A549 (cell line): ENCODE data around the gene ANKS1B.

Experiments used
- CTCF ChIP-seq: fragments of >200 bp; sonication (Bioruptor Twin); formaldehyde crosslinking; IDR thresholded peaks from 3 replicates; pipeline ENCODE4 v1.5.1; 2016
- EHMT2 ChIP-seq: fragments of 200-600 bp; sonication (generic); IDR thresholded peaks from 2 replicates; pipeline ENCODE4 v1.6.1; 2016; ENCODE audit warnings: antibody characterized with exemption, low read depth, mild to moderate bottlenecking, moderate library complexity
- HOXA7 ChIP-seq: fragments of 250-450 bp; sonication (Bioruptor Pico); IDR thresholded peaks from 2 replicates; pipeline ENCODE4 v1.5.0; 2020; ENCODE audit warnings: mild to moderate bottlenecking, moderate library complexity
- JUN ChIP-seq, 2 experiments: fragments of >200 bp; sonication (Bioruptor Twin); formaldehyde crosslinking; IDR thresholded peaks; 2 replicates in 1 of 2; 3 replicates in 1 of 2; pipeline ENCODE4 v1.6.1; 2016 to 2017
- KDM1A ChIP-seq: fragments of 200-600 bp; sonication (generic); IDR thresholded peaks from 2 replicates; pipeline ENCODE4 v1.6.1; 2016; ENCODE audit warnings: low read depth, mild to moderate bottlenecking
- POLR2AphosphoS2 ChIP-seq: conservative IDR thresholded peaks from 2 replicates; pipeline ENCODE4 v1.6.1; 2012; ENCODE audit warnings: low read length, improper control_type of control experiment, inconsistent platforms
- REST ChIP-seq: fragments of 200-600 bp; sonication (generic); IDR thresholded peaks from 2 replicates; pipeline ENCODE4 v1.6.1; 2016; ENCODE audit warnings: antibody characterized with exemption, mild to moderate bottlenecking, moderate library complexity
- RFX5 ChIP-seq: fragments of 450-650 bp; IDR thresholded peaks from 2 replicates; pipeline ENCODE4 v1.7.1; 2014; ENCODE audit warnings: antibody characterized with exemption, mild to moderate bottlenecking, moderate library complexity
- ZFP36 ChIP-seq: fragments of 450-650 bp; IDR thresholded peaks from 2 replicates; pipeline ENCODE4 v1.6.1; 2014; ENCODE audit warnings: borderline replicate concordance; ENCODE audit not compliant: partially characterized antibody
- TF ChIP-seq, protein P1 (sequence below): fragments of 150-350 bp; IDR thresholded peaks from 2 replicates; pipeline ENCODE4 v1.6.1; 2014; ENCODE audit warnings: low read depth, mild to moderate bottlenecking, low read length
- TF ChIP-seq, protein P2 (sequence below): fragments of 450-650 bp; IDR thresholded peaks from 2 replicates; pipeline ENCODE4 v1.6.1; 2014; ENCODE audit warnings: antibody characterized with exemption
- TF ChIP-seq, protein P3 (sequence below): IDR thresholded peaks from 2 replicates; pipeline ENCODE4 v1.6.1; 2012

GRCh38 chr12:99771659-99772058 lies 213.1 kb downstream of the ANKS1B start:
- TF ChIP-seq, protein P1, sequence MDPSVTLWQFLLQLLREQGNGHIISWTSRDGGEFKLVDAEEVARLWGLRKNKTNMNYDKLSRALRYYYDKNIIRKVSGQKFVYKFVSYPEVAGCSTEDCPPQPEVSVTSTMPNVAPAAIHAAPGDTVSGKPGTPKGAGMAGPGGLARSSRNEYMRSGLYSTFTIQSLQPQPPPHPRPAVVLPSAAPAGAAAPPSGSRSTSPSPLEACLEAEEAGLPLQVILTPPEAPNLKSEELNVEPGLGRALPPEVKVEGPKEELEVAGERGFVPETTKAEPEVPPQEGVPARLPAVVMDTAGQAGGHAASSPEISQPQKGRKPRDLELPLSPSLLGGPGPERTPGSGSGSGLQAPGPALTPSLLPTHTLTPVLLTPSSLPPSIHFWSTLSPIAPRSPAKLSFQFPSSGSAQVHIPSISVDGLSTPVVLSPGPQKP: no peak
- TF ChIP-seq CTCF (no peak), REST (no peak), ZFP36 (no peak), EHMT2 (no peak), RFX5 (no peak), KDM1A (no peak), POLR2AphosphoS2 (no peak), JUN (IDR thresholded peaks at IDR 0.05) (no peak), HOXA7 (no peak)
- TF ChIP-seq, protein P2, sequence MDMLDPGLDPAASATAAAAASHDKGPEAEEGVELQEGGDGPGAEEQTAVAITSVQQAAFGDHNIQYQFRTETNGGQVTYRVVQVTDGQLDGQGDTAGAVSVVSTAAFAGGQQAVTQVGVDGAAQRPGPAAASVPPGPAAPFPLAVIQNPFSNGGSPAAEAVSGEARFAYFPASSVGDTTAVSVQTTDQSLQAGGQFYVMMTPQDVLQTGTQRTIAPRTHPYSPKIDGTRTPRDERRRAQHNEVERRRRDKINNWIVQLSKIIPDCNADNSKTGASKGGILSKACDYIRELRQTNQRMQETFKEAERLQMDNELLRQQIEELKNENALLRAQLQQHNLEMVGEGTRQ: no peak
- TF ChIP-seq, protein P3, sequence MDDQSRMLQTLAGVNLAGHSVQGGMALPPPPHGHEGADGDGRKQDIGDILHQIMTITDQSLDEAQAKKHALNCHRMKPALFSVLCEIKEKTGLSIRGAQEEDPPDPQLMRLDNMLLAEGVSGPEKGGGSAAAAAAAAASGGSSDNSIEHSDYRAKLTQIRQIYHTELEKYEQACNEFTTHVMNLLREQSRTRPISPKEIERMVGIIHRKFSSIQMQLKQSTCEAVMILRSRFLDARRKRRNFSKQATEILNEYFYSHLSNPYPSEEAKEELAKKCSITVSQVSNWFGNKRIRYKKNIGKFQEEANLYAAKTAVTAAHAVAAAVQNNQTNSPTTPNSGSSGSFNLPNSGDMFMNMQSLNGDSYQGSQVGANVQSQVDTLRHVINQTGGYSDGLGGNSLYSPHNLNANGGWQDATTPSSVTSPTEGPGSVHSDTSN: no peak
